GM21529 (cell line): ENCODE data around the gene ULBP2.
"Not testable (repeated sequence)": the region's sequence is repeated elsewhere in the genome, so short reads cannot be mapped to it uniquely, and the experiment has no call there.

Source experiments
- ATAC-seq: cut with Tn5 transposase; IDR thresholded peaks from one replicate; pipeline ENCODE4 v1.9.1; 2021; ENCODE audit not compliant: unreplicated experiment

Gene ULBP2

DNA sequence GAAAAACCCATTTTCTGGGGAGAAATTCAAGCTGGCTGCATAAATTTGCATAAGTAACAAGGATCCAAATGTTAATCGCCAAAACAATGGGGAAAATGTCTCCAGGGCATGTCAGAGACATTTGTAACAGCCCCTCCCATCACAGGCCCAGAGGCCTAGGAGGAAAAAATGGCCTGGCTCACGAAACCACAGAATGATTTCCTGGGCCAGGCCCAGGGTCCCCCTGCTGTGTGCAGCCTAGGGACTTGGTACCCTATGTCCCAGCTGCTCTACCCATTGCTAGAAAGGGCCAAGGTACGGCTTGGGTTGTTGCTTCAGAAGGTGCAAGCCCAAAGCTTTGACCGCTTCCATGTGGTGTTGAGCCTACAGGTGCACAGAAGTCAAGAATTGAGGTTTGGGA is 33.3 kb upstream of the ULBP2 start:
- not testable (repeated sequence) for ATAC-seq

DNA sequence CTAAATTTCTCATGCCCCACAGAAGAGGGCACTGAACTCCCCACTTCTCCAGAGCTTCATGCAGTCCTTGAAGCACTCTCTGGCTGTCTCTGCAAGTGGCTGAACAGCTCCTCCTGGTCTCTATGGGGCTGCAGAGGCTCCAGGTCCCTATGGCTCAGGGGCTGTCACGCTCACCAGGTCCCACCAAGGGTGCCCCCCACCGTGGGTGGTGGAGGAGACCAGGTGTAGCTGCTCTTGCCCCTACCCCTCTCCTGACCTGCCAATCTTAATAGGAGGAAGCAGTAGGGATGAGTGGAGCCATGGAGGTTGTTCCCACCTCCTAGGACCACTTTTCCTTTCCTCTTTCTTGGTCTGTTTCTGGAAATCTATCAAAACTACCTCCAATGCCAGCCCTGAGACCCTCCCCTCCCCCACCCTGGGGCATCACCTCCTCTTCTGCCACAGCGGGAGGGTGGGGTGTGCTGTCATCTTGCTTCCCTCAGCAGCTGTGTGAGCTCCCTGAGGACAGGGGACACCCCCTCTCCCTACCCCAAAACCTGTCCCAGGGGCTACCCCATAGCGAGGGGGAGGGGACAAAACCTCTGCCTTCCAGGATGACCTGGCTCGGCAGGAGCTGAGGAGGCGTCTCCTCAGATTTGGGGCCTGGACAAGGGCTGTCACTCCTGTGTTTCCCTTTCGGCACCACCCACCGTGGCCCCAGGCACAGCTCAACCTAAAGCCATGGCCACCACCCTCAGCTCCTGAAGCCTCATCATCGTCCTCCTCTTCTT is 31.9 kb upstream of the ULBP2 start:
- no peak for ATAC-seq

DNA sequence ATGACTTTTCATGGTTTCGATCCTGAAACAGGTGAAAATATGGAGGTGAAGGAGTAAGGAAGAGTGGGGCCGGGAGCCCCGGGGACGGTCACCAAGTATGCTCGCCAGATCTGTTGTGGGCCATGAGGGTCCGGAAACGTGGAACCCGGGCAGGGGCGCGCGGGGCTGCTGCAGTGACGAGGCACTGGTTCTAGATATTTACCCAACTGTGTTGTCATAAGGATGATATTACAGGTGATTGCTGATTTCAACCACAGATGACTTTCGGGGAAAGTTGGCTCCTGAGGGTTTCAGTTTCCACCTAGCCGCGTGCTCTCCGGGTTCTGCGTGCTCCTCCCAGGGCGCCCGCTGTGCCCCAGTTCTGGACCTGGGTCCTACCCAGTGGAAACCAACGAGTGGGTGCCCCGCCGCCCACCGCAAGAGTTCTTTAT is 31.1 kb upstream of the ULBP2 start:
- ATAC-seq: no peak

DNA sequence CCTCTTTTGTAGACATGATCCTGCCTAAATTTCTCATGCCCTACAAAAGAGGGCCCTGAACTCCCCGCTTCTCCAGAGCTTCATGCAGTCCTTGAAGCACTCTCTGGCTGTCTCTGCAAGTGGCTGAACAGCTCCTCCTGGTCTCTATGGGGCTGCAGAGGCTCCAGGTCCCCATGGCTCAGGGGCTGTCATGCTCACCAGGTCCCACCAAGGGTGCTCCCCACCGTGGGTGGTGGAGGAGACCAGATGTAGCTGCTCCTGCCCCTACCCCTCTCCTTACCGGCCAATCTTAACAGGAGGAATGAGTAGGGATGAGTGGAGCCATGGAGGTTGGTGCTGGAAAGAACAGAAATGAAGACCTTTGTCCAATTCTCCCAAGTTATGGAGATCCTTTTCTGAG is 29.1 kb upstream of the ULBP2 start:
- ATAC-seq: not testable (repeated sequence)

DNA sequence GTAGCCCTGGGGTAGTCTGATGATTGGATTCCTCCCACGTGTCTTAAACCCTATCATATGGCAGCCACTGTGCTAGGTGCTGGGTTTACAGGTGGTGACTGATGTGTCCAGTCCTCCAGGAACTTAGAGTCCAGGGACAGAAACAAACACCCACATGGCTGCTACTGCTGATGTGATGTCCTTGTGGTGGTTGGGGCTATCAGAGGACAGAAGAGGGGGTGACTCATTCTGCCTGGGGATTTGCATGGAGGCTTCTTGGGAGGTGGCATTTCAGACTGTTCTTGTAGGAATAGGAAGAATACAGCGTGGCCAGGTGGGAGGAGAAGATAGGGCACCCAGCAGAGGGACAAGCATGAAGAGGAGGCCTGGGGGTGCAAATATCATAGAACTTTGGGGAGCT is 28.7 kb upstream of the ULBP2 start:
- ATAC-seq: no peak

DNA sequence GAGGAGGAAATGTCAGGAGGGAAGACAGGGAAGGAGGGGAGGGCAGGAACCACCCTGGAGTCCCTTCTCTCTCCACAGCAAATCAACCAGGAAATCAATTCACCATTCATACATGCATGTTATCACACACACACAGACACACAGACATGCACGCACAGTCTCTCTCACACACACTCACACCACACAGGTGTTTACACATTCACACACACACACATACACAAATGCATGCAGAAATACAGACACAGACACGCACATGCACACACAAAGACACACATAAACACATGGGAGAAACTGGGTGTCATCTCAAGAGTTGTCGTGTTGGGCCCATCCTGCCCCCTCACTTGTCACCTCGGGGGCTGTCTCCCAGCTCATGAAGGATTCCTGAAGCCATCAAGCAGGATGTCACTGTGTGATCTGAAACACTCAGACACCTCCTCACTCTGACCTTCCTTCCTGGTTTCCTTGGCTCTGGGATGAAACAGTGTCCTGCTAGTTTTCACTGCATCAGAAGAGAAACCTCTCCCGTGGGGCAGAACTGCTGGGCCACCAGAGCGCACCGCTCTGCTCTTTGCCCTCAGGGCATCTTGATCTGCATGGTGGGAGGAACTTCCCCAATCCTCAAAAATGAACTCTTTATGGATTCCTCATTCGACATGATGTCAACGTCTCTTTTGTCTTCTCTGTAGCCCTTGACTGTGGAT is 28.1 kb upstream of the ULBP2 start:
- ATAC-seq: no peak

DNA sequence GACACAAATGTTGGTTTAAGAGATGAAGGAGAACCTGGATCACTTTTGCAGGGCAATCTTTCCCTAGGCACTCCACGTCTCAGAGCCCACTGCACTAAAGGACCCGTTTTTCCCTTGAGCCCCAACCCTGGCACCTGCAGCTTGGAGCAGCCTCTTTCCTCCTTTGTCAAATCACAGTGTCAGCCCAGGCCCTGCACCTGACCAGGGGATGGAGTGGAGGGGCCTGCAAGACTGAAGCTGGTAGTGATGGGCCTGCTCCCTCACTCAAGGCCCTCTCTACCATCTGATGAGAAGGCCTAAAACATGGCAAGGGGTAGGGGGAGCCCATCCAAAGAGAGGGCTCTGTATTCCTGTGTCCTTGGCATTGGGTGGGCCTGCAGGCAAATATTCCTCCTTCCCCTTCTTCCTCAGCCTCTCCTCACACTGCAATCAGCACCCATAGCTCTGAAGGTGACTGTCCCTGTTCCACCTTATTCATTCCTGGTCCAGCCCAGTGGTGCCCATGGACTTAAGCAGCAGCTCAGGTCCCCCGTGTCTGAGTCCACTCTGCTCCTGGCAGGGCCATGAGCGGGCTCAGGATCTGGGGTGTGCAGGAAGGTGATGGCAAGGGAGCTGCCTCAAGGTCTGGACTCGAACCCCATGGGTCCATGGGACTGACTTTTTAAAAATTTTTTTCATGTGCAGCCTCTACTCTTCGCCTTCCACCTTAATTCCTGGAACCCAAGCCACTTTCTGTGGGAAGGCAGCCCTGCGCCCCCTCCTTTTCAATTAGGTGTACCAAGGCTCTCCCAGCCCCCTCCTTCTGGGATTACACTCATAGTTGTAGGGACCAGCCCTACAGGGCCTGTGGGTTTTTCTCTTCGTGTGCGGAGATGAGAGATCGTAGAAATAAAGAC is 25.6 kb upstream of the ULBP2 start:
- no peak for ATAC-seq

DNA sequence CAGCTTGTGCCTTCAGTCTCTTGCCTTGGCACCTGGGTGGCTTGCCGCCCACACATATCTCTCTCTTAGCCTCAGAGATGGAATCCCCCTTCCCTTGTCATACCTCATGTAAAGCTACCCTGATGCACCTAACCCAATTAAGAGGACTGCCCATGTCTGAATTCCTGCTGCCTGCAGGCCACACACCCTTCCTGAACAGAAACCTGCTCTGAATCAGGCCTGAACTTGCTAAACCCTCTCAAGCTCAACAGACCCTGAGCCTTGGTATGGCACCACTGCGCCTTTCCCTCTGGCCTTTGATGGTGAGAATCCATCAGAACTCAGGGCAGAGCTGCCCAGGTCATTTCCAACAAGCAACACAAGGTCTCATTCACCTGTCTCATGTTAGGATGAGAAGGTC is 24.1 kb upstream of the ULBP2 start:
- ATAC-seq: no peak

DNA sequence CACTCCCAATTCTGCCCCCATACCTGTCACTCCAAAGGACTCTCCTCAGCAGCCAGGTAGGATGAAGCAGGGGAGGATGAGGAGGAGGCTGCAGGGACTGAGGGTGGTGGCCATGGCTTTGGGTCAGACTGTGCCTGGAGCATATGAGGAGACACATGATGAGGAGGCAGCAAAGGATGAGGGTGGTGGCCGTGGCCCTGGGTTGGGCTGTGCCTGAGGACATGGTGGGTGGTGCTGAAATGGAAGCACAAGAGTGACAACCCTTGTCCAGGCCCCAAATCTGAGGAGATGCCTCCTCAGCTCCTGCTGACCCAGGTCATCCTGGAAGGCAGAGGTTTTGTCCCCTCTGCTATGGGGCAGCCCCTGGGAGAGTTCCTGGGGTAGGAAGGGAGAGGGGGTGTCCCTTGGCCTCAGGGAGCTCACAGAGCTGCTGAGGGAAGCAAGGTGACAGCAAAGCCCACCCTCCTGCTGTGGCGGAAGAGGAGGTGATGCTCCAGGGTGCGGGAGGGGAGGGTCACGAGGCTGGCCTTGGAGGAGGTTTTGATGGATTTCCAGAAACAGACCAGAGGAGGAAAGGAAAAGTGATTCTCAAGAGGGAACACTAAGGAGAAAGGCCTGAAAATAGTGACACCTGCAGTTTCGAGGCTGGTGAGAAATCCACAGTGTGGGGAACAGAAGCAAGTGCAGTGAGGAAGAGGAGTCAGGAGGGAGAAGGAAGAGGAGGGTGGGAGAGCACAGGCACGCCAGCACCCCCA is 23.5 kb upstream of the ULBP2 start:
- ATAC-seq: no peak

DNA sequence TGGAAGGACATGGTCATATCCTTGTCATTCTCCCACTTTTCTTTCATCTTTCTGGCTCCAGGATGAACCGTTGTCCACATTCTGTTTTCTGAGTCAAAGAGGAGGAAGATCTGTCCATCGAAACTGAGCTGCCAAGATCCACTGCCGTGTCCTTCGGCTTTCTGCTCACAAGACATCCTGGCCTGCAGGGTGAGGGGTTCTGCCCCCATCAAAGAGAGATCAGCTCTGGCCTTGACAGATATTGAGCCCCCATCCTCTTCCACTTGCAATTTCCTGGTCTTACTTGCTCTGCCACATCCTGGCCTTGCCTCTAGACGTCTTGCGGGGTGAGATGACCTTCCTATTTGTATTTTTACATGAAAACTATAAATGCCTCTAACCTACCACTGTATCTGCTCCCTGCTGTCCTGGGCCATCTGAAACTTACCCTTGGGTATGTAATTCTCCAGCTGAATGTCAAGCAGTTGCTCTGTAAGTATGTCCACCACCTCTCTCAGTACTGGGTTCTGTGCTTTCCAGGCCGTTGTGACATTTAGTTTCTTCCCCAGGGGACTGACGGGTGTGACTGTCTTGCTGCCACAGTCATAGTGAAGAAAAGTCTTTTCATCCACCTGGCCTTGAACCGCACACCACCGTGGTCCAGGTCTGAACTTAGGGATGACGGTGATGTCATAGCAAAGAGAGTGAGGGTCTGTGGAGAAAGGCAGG is 22.5 kb upstream of the ULBP2 start:
- not testable (repeated sequence) for ATAC-seq

DNA sequence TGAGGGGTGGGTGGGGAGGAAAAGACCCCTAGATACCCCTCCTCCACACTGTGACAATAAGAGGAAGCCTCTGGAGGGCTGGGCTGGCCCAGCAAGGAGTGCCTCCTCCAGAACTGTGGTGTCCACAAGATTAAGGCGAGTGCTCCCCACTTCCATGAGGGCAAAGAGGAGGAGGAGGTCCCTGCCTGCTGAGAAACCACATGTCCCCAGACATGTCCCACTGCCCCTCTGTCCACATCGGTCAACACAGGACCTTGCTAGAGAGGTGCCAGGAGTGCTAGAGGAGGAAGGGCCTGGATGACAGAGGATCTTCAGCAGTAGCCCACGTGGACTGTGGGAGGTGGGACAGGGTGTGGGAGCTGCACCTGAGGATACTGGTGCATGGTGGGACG is 22.0 kb upstream of the ULBP2 start:
- ATAC-seq: no peak

DNA sequence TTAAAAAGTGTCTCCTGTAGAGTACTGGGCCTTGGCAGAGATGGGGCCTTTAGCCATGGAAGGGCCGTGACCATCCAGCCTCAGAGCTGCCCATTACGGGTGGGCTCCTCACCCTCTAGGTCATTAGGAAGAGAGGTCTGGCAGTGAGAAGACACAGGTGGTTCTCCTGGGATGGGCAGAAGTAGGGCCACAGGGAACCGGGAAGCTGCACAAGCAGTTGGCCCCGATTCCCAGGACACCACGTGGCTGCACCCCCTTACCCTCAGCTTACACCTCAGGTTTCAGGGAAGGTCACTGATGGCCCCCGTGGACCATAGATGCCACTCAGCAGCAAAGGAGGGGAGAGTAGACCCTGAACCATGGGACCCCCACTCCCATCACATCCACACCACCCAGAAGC is 20.5 kb upstream of the ULBP2 start:
- ATAC-seq: no peak

DNA sequence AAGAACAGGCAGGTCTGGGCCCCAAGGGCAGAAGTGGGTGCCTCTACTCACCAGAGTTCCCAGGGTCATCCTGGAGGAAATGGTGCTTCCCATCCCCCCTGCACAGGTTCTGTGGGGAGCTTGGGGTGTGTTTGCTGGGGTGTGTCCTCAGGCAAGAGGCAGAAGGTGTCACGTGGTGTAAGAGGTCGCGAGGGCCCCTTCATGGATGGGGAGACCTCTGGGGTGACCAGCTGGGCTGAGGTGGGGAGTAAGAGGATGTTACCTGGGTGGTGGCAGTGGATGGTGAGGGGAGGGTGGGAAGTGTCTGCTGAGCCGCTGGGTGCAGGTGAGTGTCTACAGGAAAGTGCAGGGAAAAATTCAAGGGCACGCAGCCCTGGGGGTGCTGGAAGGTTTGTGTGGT is 19.7 kb upstream of the ULBP2 start:
- not testable (repeated sequence) for ATAC-seq

DNA sequence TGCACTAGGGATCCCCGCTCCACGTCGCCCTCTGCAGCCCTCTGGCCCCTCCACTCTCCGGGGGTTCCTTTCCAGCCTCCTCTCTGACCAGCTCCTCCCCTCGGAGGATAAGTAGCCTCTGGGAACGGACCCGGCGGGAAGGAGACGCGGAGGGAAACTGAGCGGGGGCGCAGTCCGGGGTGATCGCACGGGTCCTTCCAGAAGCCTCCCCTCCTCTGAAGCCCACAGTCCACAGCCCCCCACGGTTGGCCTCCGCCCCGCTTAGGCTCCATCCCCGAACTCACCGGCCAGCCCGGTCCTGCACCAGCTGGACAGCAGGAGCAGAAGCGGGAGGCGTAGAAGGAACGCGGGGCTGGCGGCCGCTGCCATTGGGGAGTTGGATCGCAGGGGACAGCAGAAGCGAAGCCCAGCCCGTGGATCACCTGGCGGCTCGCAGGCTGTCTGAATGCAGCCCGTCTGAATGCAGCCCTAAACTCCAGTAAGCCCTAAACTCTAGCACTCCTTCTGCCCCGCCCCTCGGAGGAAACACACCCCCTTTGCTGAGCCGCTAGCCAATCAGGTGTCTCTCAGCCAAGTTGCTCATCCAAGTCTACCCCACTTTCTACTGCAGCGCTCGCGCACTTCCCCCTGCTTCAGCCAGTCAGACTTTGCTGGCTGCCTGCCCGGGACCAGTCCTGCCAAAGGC is 19.0 kb upstream of the ULBP2 start, which contains the start of gene RAET1G:
TSS of gene RAET1G (minus strand) at position 480 of the 685 bp plus-strand sequence. CDS start at position 369, 111 bp downstream.
- ATAC-seq: no peak

DNA sequence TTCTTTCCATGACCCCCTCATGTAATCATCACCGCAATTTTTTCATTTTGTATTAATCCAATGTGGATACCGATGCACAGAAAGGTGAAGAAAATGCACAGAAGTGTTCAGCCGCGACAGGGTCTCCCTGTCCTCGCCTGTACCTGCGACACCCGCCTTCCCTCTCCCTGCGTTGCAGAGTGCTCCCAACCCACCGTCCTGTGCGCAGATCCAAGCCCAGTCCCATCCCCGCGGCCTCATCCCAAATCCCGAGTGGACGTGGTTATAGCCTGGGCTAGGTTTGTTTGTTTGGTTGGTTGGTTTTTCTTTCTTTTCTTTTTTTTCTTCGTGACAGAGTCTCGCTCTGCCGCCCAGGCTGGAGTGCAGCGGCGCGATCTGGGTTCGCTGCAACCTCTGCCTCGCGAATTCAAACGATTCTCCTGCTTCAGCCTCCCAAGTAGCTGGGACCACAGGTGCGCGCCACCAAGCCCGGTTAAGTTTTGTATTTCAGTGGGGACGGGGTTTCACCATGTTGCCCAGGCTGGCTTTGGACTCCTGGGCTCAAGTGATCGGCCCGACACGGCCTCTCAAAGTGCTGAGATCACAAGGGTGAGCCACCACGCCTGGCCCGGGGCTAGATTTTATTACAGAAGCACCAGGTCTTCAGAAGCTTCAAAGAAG is 18.4 kb upstream of the ULBP2 start:
- ATAC-seq: no peak

DNA sequence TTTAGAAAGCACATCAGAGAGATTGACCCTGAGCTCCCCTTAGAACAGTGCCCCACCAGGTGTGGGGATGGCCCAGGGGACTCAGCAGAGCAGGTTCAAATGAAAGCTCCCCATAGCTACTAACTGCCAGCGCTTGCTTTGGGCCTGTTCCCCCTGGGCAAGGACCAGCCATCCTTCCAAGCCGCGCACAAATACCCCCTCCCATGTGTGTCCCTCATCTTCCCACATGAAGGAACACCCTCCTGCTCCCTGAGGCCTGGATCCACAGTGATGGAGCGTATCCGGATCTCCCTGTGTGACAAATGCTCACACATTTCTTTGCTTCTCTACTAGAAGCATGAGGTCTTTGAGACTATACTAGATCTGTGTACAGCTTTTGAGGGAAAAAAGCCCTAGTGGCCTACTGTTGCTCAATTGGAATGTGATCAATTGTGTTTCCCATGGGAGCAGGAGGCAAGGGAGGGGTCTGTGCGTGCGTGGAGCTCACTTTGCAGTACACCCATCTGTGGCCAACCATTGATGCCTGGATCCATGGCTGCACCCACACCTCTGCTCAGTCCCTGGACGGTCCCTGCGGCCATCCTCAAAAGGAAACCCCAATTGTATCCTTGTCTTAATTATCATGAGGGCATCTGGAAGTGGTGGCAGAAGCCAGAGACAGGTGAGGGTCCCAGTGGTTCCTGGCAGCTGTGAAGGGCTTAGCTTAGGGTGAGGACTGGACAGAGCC is 17.4 kb upstream of the ULBP2 start:
- no peak for ATAC-seq

DNA sequence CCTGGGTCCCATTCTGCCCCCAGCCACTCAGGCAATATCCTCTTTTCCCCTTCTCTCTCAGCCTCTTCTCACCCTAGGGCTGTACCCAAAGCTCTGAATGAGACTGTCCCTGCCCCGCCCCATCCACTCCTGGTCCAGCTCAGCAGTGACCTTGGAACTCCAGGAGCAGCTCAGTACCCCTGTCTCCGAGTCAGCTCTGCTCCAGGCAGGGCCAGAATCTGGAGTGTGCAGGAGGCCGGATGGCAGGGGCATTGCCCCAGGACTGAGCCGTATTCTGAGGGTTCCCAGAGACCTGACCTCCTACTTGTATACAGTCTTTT is 16.9 kb upstream of the ULBP2 start:
- ATAC-seq: no peak

DNA sequence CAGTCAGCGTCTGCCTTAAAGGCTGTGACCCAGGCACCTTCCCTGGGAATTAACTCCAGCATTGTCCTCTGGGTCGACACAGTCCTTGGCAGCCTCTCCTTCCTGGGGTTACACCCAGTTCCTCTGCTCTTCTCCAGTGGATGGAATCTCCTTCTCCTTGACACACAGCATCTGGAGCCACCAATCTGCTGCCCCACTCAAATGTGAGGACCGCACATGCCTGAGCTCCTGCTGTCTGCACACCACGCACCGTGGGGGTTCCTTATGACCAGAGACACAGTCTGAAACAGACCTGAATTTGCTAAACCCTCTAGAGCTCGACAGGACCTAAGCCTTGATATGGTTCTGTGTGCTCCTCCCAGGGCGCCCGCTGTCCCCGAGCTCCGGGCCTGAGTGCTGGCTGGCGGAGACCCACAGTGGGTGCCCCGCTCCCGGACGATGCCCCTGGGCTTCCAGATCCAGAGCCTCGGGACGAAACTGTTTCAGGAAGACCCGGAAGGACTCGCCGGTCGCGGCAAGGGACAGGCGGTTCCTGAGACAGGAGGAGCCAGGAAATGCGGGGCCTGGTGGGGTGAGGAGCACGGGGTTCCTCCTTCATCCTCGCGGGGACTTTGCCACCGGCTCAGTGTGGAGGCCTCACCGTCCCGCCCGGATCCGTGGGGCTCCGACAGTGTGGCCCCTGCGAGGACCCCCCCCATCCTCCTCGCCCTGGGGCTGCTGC is 16.4 kb upstream of the ULBP2 start:
- no peak for ATAC-seq
